Measurements from ENCODE around the gene BSG.

DNA sequence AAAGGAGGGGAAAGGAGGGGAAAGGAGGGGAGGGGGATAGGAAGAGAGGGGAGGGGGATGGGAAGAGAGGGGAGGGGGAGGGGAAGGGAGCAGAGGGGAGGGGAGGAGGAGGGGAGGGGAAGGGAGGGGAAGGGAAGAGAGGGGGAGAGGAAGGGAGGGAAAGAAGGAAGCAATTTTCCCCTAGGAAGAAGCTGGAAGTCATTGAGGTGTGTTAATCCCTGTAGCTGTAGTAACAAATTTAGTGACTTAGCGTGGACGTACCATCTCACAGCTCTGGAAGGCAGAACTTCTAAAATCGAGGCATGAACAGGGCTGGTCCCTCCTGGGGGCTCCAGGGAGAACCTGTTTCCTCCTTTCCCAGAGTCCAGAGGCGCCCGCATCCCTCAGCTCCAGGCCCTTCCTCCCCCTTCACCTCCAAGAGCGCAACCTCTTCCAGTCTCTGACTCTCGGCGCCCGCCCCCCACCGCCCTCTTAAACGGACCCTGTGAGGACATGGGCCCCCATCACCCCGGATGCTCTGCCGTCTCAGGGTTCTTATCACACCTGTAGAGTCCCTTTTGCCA is 46.5 kb upstream of the BSG start:
- TF ChIP-seq ATF1 (CRISPR knock-in tag; IDR thresholded peaks at IDR 0.05): no peak
- TF ChIP-seq ATF1 (tag; IDR thresholded peaks at IDR 0.05): no peak
- TF ChIP-seq, protein P1, sequence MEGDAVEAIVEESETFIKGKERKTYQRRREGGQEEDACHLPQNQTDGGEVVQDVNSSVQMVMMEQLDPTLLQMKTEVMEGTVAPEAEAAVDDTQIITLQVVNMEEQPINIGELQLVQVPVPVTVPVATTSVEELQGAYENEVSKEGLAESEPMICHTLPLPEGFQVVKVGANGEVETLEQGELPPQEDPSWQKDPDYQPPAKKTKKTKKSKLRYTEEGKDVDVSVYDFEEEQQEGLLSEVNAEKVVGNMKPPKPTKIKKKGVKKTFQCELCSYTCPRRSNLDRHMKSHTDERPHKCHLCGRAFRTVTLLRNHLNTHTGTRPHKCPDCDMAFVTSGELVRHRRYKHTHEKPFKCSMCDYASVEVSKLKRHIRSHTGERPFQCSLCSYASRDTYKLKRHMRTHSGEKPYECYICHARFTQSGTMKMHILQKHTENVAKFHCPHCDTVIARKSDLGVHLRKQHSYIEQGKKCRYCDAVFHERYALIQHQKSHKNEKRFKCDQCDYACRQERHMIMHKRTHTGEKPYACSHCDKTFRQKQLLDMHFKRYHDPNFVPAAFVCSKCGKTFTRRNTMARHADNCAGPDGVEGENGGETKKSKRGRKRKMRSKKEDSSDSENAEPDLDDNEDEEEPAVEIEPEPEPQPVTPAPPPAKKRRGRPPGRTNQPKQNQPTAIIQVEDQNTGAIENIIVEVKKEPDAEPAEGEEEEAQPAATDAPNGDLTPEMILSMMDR (IDR thresholded peaks at IDR 0.05 in 2 of 3, conservative IDR thresholded peaks at IDR 0.05 in 1 of 3; ENCODE audit: insufficient read depth in 2 of 3, low read depth in 1 of 3, low read length in 3 of 3): no peak
- TF ChIP-seq TRIM28 (IDR thresholded peaks at IDR 0.05): no peak
- no peak for TF ChIP-seq L3MBTL2 (IDR thresholded peaks at IDR 0.05)
- no peak for TF ChIP-seq NR3C1 (CRISPR knock-in tag; IDR thresholded peaks at IDR 0.05)
- no peak for TF ChIP-seq SPI1 (IDR thresholded peaks at IDR 0.05; ENCODE audit: borderline replicate concordance, low read depth, low read length)
- TF ChIP-seq, protein P2, sequence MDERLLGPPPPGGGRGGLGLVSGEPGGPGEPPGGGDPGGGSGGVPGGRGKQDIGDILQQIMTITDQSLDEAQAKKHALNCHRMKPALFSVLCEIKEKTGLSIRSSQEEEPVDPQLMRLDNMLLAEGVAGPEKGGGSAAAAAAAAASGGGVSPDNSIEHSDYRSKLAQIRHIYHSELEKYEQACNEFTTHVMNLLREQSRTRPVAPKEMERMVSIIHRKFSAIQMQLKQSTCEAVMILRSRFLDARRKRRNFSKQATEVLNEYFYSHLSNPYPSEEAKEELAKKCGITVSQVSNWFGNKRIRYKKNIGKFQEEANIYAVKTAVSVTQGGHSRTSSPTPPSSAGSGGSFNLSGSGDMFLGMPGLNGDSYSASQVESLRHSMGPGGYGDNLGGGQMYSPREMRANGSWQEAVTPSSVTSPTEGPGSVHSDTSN (CRISPR knock-in tag; IDR thresholded peaks at IDR 0.05; ENCODE audit: low read depth): no peak
- TF ChIP-seq, protein P2 (tag; conservative IDR thresholded peaks at IDR 0.05; ENCODE audit: low read depth): no peak
- no peak for TF ChIP-seq ZNF347 (CRISPR knock-in tag; IDR thresholded peaks at IDR 0.05; ENCODE audit: low read depth)
- TF ChIP-seq IRF2 (CRISPR knock-in tag; IDR thresholded peaks at IDR 0.05): no peak
- TF ChIP-seq RCOR1 (IDR thresholded peaks at IDR 0.05; ENCODE audit: borderline replicate concordance in 1 of 2, low read depth in 2 of 2, low read length in 2 of 2): no peak
